Fibroblast of skin of right quadriceps (primary cell): ENCODE results near the gene NOC4L.

Experiments used
- DNase-seq: peaks from one replicate; pipeline ENCODE4 v3.0.0-alpha.2; 2013

NOC4L gene

GRCh38 chr12:132201391-132202120 lies 57.3 kb downstream of the NOC4L start:
- no peak for DNase-seq
